DND-41 (cell line): ENCODE measurements around the gene EQTN.

ENCODE experiments used
- ATAC-seq: fragments of 200-7000 bp; cut with Tn5 transposase; 3 replicates; pipeline ENCODE4 v1.9.1; 2021; ENCODE audit warnings: low read depth; ENCODE audit not compliant: insufficient read depth
- DNase-seq: peaks from one replicate; pipeline ENCODE4 v3.0.0-alpha.2; 2020
- H2AFZ ChIP-seq: 2 replicates; pipeline ENCODE4 v1.6.0; 2012; ENCODE audit warnings: low read depth, low read length
- H3K27ac ChIP-seq: 2 replicates; pipeline ENCODE4 v1.5.1; 2012; ENCODE audit warnings: low read length, inconsistent platforms
- H3K27me3 ChIP-seq: fragments of 200-600 bp; sonication (generic); 2 replicates; pipeline ENCODE4 v1.6.0; 2012; ENCODE audit warnings: low read length, mild to moderate bottlenecking, inconsistent platforms; ENCODE audit not compliant: insufficient read depth, poor library complexity
- H3K36me3 ChIP-seq: 2 replicates; pipeline ENCODE4 v1.5.1; 2012; ENCODE audit warnings: low read length, inconsistent platforms; ENCODE audit not compliant: insufficient read depth
- H3K4me1 ChIP-seq: 2 replicates; pipeline ENCODE4 v1.5.1; 2012; ENCODE audit warnings: mild to moderate bottlenecking, low read length; ENCODE audit not compliant: insufficient read depth
- H3K4me2 ChIP-seq: 2 replicates; pipeline ENCODE4 v1.6.0; 2012; ENCODE audit warnings: mild to moderate bottlenecking, moderate library complexity, low read length, inconsistent platforms; ENCODE audit not compliant: insufficient read depth
- H3K4me3 ChIP-seq, 2 experiments: fragments of 200-600 bp in 1 of 2; shearing (Covaris generic) in 1 of 2; 2 replicates each; pipeline ENCODE4 v1.5.1; 2012 to 2016; ENCODE audit warnings: inconsistent platforms in 2 of 2, low read length in 2 of 2, mild to moderate bottlenecking in 2 of 2, low read depth in 1 of 2, moderate library complexity in 1 of 2
- H3K79me2 ChIP-seq: 2 replicates; pipeline ENCODE4 v1.6.0; 2012; ENCODE audit warnings: low read length, inconsistent platforms; ENCODE audit not compliant: insufficient read depth
- H3K9ac ChIP-seq: 2 replicates; pipeline ENCODE4 v1.6.0; 2012; ENCODE audit warnings: low read depth, mild to moderate bottlenecking, inconsistent platforms, low read length, moderate library complexity
- H3K9me3 ChIP-seq: 2 replicates; pipeline ENCODE4 v1.5.1; 2012; ENCODE audit warnings: low read length, moderate library complexity, mild to moderate bottlenecking, inconsistent platforms; ENCODE audit not compliant: insufficient read depth, severe bottlenecking
- H4K20me1 ChIP-seq: 2 replicates; pipeline ENCODE4 v1.6.0; 2012; ENCODE audit warnings: low read length; ENCODE audit not compliant: insufficient read depth
- CTCF ChIP-seq: IDR thresholded peaks from 2 replicates; pipeline ENCODE4 v1.5.1; 2012; ENCODE audit warnings: borderline replicate concordance, low read length, moderate library complexity, mild to moderate bottlenecking; ENCODE audit not compliant: poor library complexity, severe bottlenecking; ENCODE audit errors: extremely low read depth
- EZH2 ChIP-seq: IDR thresholded peaks from 3 replicates; pipeline ENCODE4 v1.6.1; 2012; ENCODE audit warnings: borderline replicate concordance, low read depth, mild to moderate bottlenecking, moderate library complexity, low read length, inconsistent platforms; ENCODE audit not compliant: severe bottlenecking

The EQTN gene

DNA sequence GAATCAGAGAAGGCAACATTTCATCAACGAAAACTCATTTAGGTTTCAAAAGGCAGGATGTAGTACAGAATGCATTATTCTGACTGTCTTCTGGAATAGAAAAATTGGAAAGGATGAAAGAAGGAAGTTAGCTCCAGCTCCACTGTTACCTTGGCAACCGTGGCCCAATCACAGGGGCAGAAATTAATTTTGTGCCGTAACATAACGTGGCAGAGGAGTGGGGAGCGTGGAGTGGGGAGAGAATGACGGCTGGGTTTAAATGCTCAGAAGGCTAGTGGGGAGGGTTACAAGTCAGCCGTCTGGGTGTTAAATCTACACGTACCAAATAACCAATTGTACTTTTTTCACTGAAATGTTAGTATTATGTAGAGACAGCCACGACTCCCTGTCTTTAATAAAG is 32.3 kb upstream of the EQTN start:
- Histone ChIP-seq H3K4me3 (no peak overlapping the region), H2AFZ (no peak overlapping the region), H3K9me3 (no peaks in the 10 kb centered on the region), H3K4me1 (no peaks in the 10 kb centered on the region), H4K20me1 (no peaks in the 10 kb centered on the region), H3K36me3 (no peaks in the 10 kb centered on the region), H3K27me3 (no peaks in the 10 kb centered on the region), H3K9ac (no peak overlapping the region), H3K27ac (no peak overlapping the region), H3K4me2 (no peak overlapping the region), H3K79me2 (no peaks in the 10 kb centered on the region)
- TF ChIP-seq CTCF (no peak), EZH2 (no peak)
- DNase-seq, result no peak
- ATAC-seq, result no peak

GRCh38 chr9:27328483-27328882 is 31.5 kb upstream of the EQTN start:
- Histone ChIP-seq H3K4me3 (no peak overlapping the region), H2AFZ (no peak overlapping the region), H3K36me3 (no peaks in the 10 kb centered on the region), H3K79me2 (no peaks in the 10 kb centered on the region), H4K20me1 (no peaks in the 10 kb centered on the region), H3K27me3 (no peaks in the 10 kb centered on the region), H3K9me3 (no peaks in the 10 kb centered on the region), H3K27ac (no peak overlapping the region), H3K4me2 (no peak overlapping the region), H3K9ac (no peak overlapping the region), H3K4me1 (no peaks in the 10 kb centered on the region)
- DNase-seq (no peak), ATAC-seq (no peak)
- TF ChIP-seq CTCF, result no peak
- no peak for TF ChIP-seq EZH2

DNA sequence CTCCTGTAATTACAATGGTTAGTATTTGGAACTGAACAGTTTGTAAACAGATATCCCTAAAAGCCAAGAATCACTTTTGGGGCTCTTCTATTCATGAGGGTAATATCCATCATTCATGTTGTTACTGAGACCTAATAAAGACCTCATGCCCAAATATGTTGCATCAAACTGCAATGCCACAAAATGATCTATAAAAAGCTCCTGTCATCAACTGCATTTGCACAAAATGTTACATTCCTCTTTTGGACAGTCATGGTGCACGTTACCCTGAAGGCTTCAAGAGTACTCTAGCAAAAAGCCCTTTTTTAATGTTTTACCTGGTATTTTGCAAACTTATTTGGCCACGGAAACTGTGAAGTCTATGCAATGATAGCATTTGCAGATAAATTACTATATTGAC is 14.2 kb upstream of the EQTN start:
- Histone ChIP-seq H3K9ac (no peak overlapping the region), H3K79me2 (no peaks in the 10 kb centered on the region)
- no peak for DNase-seq

More for the DNA sequence above, 14.2 kb upstream of the EQTN start:
- no peak overlapping the region for H3K4me2 ChIP-seq
- no peaks in the 10 kb centered on the region for H3K36me3 ChIP-seq
- H2AFZ ChIP-seq, result no peak overlapping the region
- H3K27me3 ChIP-seq, result no peaks in the 10 kb centered on the region
- no peaks in the 10 kb centered on the region for H4K20me1 ChIP-seq
- no peak overlapping the region for H3K27ac ChIP-seq
- ATAC-seq, result no peak
- H3K9me3 ChIP-seq, result no peaks in the 10 kb centered on the region
- H3K4me1 ChIP-seq, result no peaks in the 10 kb centered on the region
- TF ChIP-seq EZH2, result no peak
- no peak for TF ChIP-seq CTCF
- no peak overlapping the region for H3K4me3 ChIP-seq
